HCT116 (cell line): ENCODE data around the gene ISCU. TPM values are rescaled to one million over a fixed set of nuclear protein-coding genes. Genes with fewer than 3 reads are reported as not detected.

Source experiments
- ATAC-seq: fragments of 200-7000 bp; cut with Tn5 transposase; 2 replicates; pipeline ENCODE4 v1.9.1; 2020; ENCODE audit warnings: mild to moderate bottlenecking, moderate library complexity
- BruUV-seq: library from RNA; stranded (reverse); fragments of 400-500 nt; replicated peaks from 2 replicates; lab custom pipeline; 2021; lab: Mats Ljungman, UMichigan
- CTCF ChIA-PET: fragments of 300-600 bp; sonication (Branson Sonifier 250); formaldehyde crosslinking; loops from one replicate; lab custom pipeline; 2021; ENCODE audit warnings: antibody characterized with exemption; lab: Charles Lee
- POLR2A ChIA-PET: fragments of 300-600, 350-600 bp; sonication (Branson Sonifier 250); formaldehyde crosslinking; loops from one replicate; lab custom pipeline; 2021; ENCODE audit warnings: antibody characterized with exemption; lab: Charles Lee
- RAD21 ChIA-PET, 2 experiments: fragments of 300-600 bp; sonication (Branson Sonifier 250); formaldehyde crosslinking; loops; one replicate each; lab custom pipeline; 2023; ENCODE audit warnings: low total read pairs in 2 of 2; ENCODE audit not compliant: uncharacterized antibody in 2 of 2, unreplicated experiment in 2 of 2, low non-redundant PET in 1 of 2; lab: Charles Lee
- DNase-seq: peaks from one replicate; pipeline ENCODE4 v3.0.0-alpha.2; 2010; ENCODE audit warnings: low read depth, low spot score
- H2AFZ ChIP-seq: fragments of 200-600 bp; shearing (Covaris generic), sonication (generic); 2 replicates; pipeline ENCODE4 v1.6.1; 2017; ENCODE audit warnings: low read depth, mixed run types, mixed read lengths, antibody characterized with exemption, low read length; ENCODE audit not compliant: poor library complexity, severe bottlenecking
- H3K27ac ChIP-seq: 2 replicates; pipeline ENCODE4 v1.5.1; 2012; ENCODE audit warnings: low read depth, low read length
- H3K27me3 ChIP-seq: fragments of 200-600 bp; sonication (generic); 2 replicates; pipeline ENCODE4 v1.6.1; 2016; ENCODE audit warnings: mixed run types, low read length, mixed read lengths; ENCODE audit not compliant: insufficient read depth
- H3K36me3 ChIP-seq, 2 experiments: fragments of 200-500 bp in 1 of 2; fragments of 200-600 bp in 1 of 2; sonication (Bioruptor generic) in 1 of 2; sonication (generic) in 1 of 2; 2 replicates each; pipeline versions ENCODE4 v1.5.1 to v1.6.1; 2014 to 2016; ENCODE audit warnings: low read length in 2 of 2, inconsistent platforms in 1 of 2, mixed read lengths in 1 of 2, mixed run types in 1 of 2; ENCODE audit not compliant: insufficient read depth in 2 of 2, control insufficient read depth in 1 of 2
- H3K4me1 ChIP-seq, 2 experiments: fragments of 200-600 bp in 1 of 2; sonication (generic) in 1 of 2; 2 replicates each; pipeline versions ENCODE4 v1.5.1 to v1.6.1; 2012 to 2017; ENCODE audit warnings: low read length in 2 of 2, inconsistent platforms in 1 of 2, mild to moderate bottlenecking in 1 of 2, mixed read lengths in 1 of 2, mixed run types in 1 of 2, moderate library complexity in 1 of 2; ENCODE audit not compliant: insufficient read depth in 2 of 2, control insufficient read depth in 1 of 2
- H3K4me2 ChIP-seq: fragments of 200-600 bp; sonication (generic); 2 replicates; pipeline ENCODE4 v1.6.1; 2017; ENCODE audit warnings: mixed run types, low read length, mixed read lengths
- H3K4me3 ChIP-seq, 2 experiments: fragments of 200-600 bp in 1 of 2; sonication (generic) in 1 of 2; replicated peaks in 1 of 2; 2 replicates each; pipeline ENCODE4 v1.5.1; 2011 to 2016; ENCODE audit warnings: low read length in 2 of 2, control low read depth in 1 of 2, low read depth in 1 of 2, mild to moderate bottlenecking in 1 of 2, mixed read lengths in 1 of 2, mixed run types in 1 of 2
- H3K79me2 ChIP-seq: fragments of 200-600 bp; sonication (generic); 2 replicates; pipeline ENCODE4 v1.6.1; 2017; ENCODE audit warnings: mild to moderate bottlenecking, mixed run types, low read length, moderate library complexity, mixed read lengths; ENCODE audit not compliant: insufficient read depth
- H3K9ac ChIP-seq: fragments of 200-600 bp; sonication (generic); 2 replicates; pipeline ENCODE4 v1.6.1; 2016; ENCODE audit warnings: low read length, mixed read lengths
- H3K9me2 ChIP-seq: fragments of 200-600 bp; sonication (generic), shearing (Covaris generic); 2 replicates; pipeline ENCODE4 v1.6.1; 2017; ENCODE audit warnings: mixed run types, mild to moderate bottlenecking, moderate library complexity; ENCODE audit not compliant: insufficient read depth
- H3K9me3 ChIP-seq, 2 experiments: fragments of 200-500 bp in 1 of 2; fragments of 200-600 bp in 1 of 2; sonication (Bioruptor generic) in 1 of 2; sonication (generic) in 1 of 2; 2 replicates each; pipeline ENCODE4 v1.6.1; 2014 to 2017; ENCODE audit warnings: low read length in 2 of 2, mixed read lengths in 2 of 2, inconsistent platforms in 1 of 2, low read depth in 1 of 2, mild to moderate bottlenecking in 1 of 2, mixed run types in 1 of 2, moderate library complexity in 1 of 2; ENCODE audit not compliant: control insufficient read depth in 1 of 2, insufficient read depth in 1 of 2
- H4K20me1 ChIP-seq: fragments of 200-600 bp; sonication (generic), shearing (Covaris generic); 2 replicates; pipeline ENCODE4 v1.6.1; 2017; ENCODE audit warnings: mixed run types, mild to moderate bottlenecking, moderate library complexity; ENCODE audit not compliant: insufficient read depth
- CBX3 ChIP-seq: IDR thresholded peaks from 2 replicates; pipeline ENCODE4 v1.6.1; 2012; ENCODE audit warnings: low read depth
- EGR1 ChIP-seq: IDR thresholded peaks from 2 replicates; pipeline ENCODE4 v1.6.1; 2012; ENCODE audit warnings: low read depth
- EZH2phosphoT487 ChIP-seq: fragments of 200-600 bp; IDR thresholded peaks from 2 replicates; pipeline ENCODE4 v1.6.1; 2018; ENCODE audit warnings: antibody characterized with exemption, borderline replicate concordance
- FOSL1 ChIP-seq: IDR thresholded peaks from 2 replicates; pipeline ENCODE4 v1.6.1; 2012; ENCODE audit warnings: low read depth
- MAX ChIP-seq: IDR thresholded peaks from 2 replicates; pipeline ENCODE4 v1.6.1; 2012
- POLR2A ChIP-seq: IDR thresholded peaks from 2 replicates; pipeline ENCODE4 v1.7.0; 2011; ENCODE audit warnings: borderline replicate concordance; ENCODE audit not compliant: insufficient read depth, insufficient read length; ENCODE audit errors: extremely low read depth
- POLR2AphosphoS5 ChIP-seq: IDR thresholded peaks from 2 replicates; pipeline ENCODE4 v1.6.1; 2011; ENCODE audit warnings: mild to moderate bottlenecking, low read depth, low read length, moderate library complexity
- SP1 ChIP-seq: IDR thresholded peaks from 2 replicates; pipeline ENCODE4 v1.6.1; 2012; ENCODE audit warnings: low read depth
- SRF ChIP-seq: IDR thresholded peaks from 2 replicates; pipeline ENCODE4 v1.6.1; 2012; ENCODE audit warnings: low read depth
- TCF7L2 ChIP-seq: IDR thresholded peaks from 2 replicates; pipeline ENCODE4 v1.7.0; 2011; ENCODE audit warnings: borderline replicate concordance, inconsistent platforms; ENCODE audit not compliant: insufficient read depth, insufficient read length; ENCODE audit errors: extremely low read depth
- ZFX ChIP-seq: fragments of 450-650 bp; IDR thresholded peaks from 2 replicates; pipeline ENCODE4 v1.6.1; 2017
- intact Hi-C: fragments of 100-400 bp; cut with micrococcal nuclease; formaldehyde crosslinking; loops from 2 replicates; pipeline ENCODE4 v1.10.0; 2022
- total RNA-seq: library from RNA; stranded (reverse); gene quantifications from one replicate; pipeline ENCODE4 v1.2.1, GENCODE V29; 2021; ENCODE audit not compliant: unreplicated experiment
- TF ChIP-seq, protein P1 (sequence below): IDR thresholded peaks from 2 replicates; pipeline ENCODE4 v1.6.1; 2012
- TF ChIP-seq, protein P2 (sequence below): IDR thresholded peaks from 2 replicates; pipeline ENCODE4 v1.6.1; 2011; ENCODE audit warnings: mild to moderate bottlenecking, low read length, moderate library complexity; ENCODE audit not compliant: insufficient replicate concordance; ENCODE audit errors: extremely low read depth

Gene ISCU
- total RNA-seq, 1 experiment from 2014 or later, result 89.6 TPM

GRCh38 chr12:108514973-108515814 lies 47.2 kb upstream of the ISCU start, which contains the start of gene FICD (continued):
- TF ChIP-seq, protein P1, sequence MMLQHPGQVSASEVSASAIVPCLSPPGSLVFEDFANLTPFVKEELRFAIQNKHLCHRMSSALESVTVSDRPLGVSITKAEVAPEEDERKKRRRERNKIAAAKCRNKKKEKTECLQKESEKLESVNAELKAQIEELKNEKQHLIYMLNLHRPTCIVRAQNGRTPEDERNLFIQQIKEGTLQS, result no peak
- TF ChIP-seq CBX3 (no peak), POLR2A (no peak), POLR2AphosphoS5 (peak; percentile 79), FOSL1 (no peak), ZFX (peak; percentile 13; the same call in 1 of the 2 replicates)

DNA sequence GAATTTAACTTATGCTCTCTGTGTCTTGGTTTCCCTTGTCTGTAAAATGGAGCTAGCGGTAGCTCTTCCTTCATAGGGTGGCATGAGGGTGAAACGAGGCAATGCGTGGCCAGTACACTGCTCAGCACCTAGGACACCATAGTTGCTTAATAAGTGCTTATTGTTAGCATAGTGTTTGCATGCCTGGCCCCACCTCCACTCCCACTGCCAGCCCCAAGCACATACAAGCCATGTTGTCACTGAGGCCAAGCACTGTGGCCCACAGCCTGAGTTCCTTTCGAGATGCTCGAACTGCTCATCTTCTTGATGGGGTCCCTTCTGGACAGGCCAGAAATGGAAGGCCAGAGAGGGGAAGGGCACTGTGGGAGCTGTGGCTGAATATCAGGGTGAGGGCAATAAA lies 46.5 kb upstream of the ISCU start:
- Histone ChIP-seq H3K27me3 (no peaks in the 10 kb centered on the region), H3K79me2 (no peaks in the 10 kb centered on the region), H2AFZ (no peak overlapping the region), H3K9me3 (no peaks in the 10 kb centered on the region), H3K27ac (no peak overlapping the region), H3K9me2 (no peaks in the 10 kb centered on the region), H3K9ac (peak overlapping the region; percentile 83), H3K4me3 (peak overlapping the region; percentile 89 to 94), H4K20me1 (no peaks in the 10 kb centered on the region), H3K4me2 (peak overlapping the region; percentile 98), H3K36me3 (peaks cover 9 to 11% of the 10 kb centered on the region in 2 experiments; a peak in 3 of 4 replicates), H3K4me1 (peaks cover 3 to 19% of the 10 kb centered on the region in 2 experiments; a peak in 2 of 4 replicates)
- POLR2A ChIA-PET, result no interaction called here
- DNase-seq (no peak), ATAC-seq (no peak)
- RAD21 ChIA-PET, result no interaction called here
- CTCF ChIA-PET, result no interaction called here
- no TSS peak for BruUV-seq
- TF ChIP-seq SP1, result no peak
- no peak for TF ChIP-seq POLR2A
- TF ChIP-seq MAX, result no peak
- no peak for TF ChIP-seq EZH2phosphoT487
- no peak for TF ChIP-seq SRF
- TF ChIP-seq EGR1, result no peak
- TF ChIP-seq TCF7L2, result no peak
- TF ChIP-seq CBX3, result no peak
- TF ChIP-seq, protein P2, sequence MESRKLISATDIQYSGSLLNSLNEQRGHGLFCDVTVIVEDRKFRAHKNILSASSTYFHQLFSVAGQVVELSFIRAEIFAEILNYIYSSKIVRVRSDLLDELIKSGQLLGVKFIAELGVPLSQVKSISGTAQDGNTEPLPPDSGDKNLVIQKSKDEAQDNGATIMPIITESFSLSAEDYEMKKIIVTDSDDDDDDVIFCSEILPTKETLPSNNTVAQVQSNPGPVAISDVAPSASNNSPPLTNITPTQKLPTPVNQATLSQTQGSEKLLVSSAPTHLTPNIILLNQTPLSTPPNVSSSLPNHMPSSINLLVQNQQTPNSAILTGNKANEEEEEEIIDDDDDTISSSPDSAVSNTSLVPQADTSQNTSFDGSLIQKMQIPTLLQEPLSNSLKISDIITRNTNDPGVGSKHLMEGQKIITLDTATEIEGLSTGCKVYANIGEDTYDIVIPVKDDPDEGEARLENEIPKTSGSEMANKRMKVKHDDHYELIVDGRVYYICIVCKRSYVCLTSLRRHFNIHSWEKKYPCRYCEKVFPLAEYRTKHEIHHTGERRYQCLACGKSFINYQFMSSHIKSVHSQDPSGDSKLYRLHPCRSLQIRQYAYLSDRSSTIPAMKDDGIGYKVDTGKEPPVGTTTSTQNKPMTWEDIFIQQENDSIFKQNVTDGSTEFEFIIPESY, result no peak
- TF ChIP-seq, protein P1, result no peak
- intact Hi-C loops, result loop anchor here (1.0 kb wide), 1 partner anchor 102 kb away; no protein-coding TSS in a partner anchor
